NCI-H146 treated with DMSO at 0.1 percent for 48 hours (cell line): Measurements from ENCODE around the gene PKD1L1.

Source experiments
- DNase-seq: peaks from one replicate; lab custom pipeline; 2025; ENCODE audit not compliant: unreplicated experiment; lab: John Stamatoyannopoulos, UW

The PKD1L1 gene

GRCh38 chr7:47905076-47905920 lies 43.0 kb downstream of the PKD1L1 start:
- DNase-seq: no peak

- no peak for DNase-seq
These were observed 46.3 kb downstream of the PKD1L1 start for GRCh38 chr7:47902013-47902412.

- DNase-seq: no peak
These were observed 46.7 kb downstream of the PKD1L1 start for GRCh38 chr7:47901542-47901941.

- DNase-seq: no peak
These were observed 50.4 kb downstream of the PKD1L1 start for GRCh38 chr7:47897831-47898230.

GRCh38 chr7:47896809-47897423 lies 51.4 kb downstream of the PKD1L1 start:
- DNase-seq: no peak

GRCh38 chr7:47895026-47895425 lies 53.2 kb downstream of the PKD1L1 start:
- no peak for DNase-seq

- no peak for DNase-seq
These were observed 54.4 kb downstream of the PKD1L1 start for GRCh38 chr7:47893721-47894365.

GRCh38 chr7:47893238-47893637 lies 55.0 kb downstream of the PKD1L1 start:
- DNase-seq: no peak

GRCh38 chr7:47890606-47891005 lies 57.7 kb downstream of the PKD1L1 start:
- no peak for DNase-seq

GRCh38 chr7:47890125-47890524 lies 58.1 kb downstream of the PKD1L1 start:
- DNase-seq: no peak

- DNase-seq: no peak
These were observed 58.5 kb downstream of the PKD1L1 start for GRCh38 chr7:47889723-47890122.

- DNase-seq: no peak
These were observed 59.6 kb downstream of the PKD1L1 start for GRCh38 chr7:47888371-47889265.

- no peak for DNase-seq
These were observed 61.1 kb downstream of the PKD1L1 start for GRCh38 chr7:47887016-47887640.

GRCh38 chr7:47885987-47886811 lies 62.1 kb downstream of the PKD1L1 start:
- no peak for DNase-seq

- no peak for DNase-seq
These were observed 62.8 kb downstream of the PKD1L1 start for GRCh38 chr7:47885309-47885986.

GRCh38 chr7:47884675-47885074 lies 63.6 kb downstream of the PKD1L1 start:
- no peak for DNase-seq

- DNase-seq: no peak
These were observed 65.6 kb downstream of the PKD1L1 start for GRCh38 chr7:47882635-47883034.

- no peak for DNase-seq
These were observed 67.0 kb downstream of the PKD1L1 start for GRCh38 chr7:47881256-47881655.

- DNase-seq: no peak
These were observed 69.6 kb downstream of the PKD1L1 start for GRCh38 chr7:47878662-47879061.
